K562 (cell line): ENCODE data around the gene GART. TPM values are rescaled to one million over a fixed set of nuclear protein-coding genes. Genes with fewer than 3 reads are reported as not detected.

Experiments
- CEBPB ChIP-seq: fragments of 450-650 bp; IDR thresholded peaks from 2 replicates; pipeline ENCODE4 v1.6.1; 2016; ENCODE audit warnings: missing genetic modification characterization, missing compliant biosample characterization
- CHD7 ChIP-seq: fragments of 200-600 bp; sonication (generic); IDR thresholded peaks from one replicate; pipeline ENCODE4 v1.6.1; 2012; ENCODE audit warnings: mild to moderate bottlenecking, low read depth, low read length, inconsistent platforms
- ZBED1 ChIP-seq: IDR thresholded peaks from 2 replicates; pipeline ENCODE4 v1.6.1; 2014
- polyA plus RNA-seq, 8 experiments: library from polyadenylated mRNA; depleted of rRNA in 4 of 8; stranded (reverse) in 5 of 8; unstranded in 3 of 8; fragments of >200 nt; fragmentation: Nextera tagmentation in 2 of 8; fragmentation: Illumina TruSeq in 1 of 8; extraction: Ambion mirVana in 2 of 8; extraction: Trizol in 1 of 8; gene quantifications; 2 replicates each; pipeline versions ENCODE4 v1.2.1 to v1.2.3, GENCODE V29; 2011 to 2014; ENCODE audit warnings: inconsistent platforms in 1 of 8, missing spikeins in 1 of 8
- total RNA-seq, 7 experiments: library from RNA; depleted of rRNA in 6 of 7; stranded (reverse); fragments of >200 nt in 6 of 7; fragmentation: Illumina TruSeq in 2 of 7; extraction: Trizol in 2 of 7; gene quantifications; 2 replicates each; pipeline versions ENCODE4 v1.2.1 to v1.2.3, GENCODE V29; 2011 to 2021; ENCODE audit warnings: low replicate concordance in 1 of 7
- TF ChIP-seq, protein P1 (sequence below): fragments of 250-450 bp; sonication (Bioruptor Pico); IDR thresholded peaks from 2 replicates; pipeline ENCODE4 v1.4.0; 2020

GART gene
- total and polyA plus RNA-seq, 9 of the 15 experiments (the other 6 are each of a cell fraction or from before 2014, with no cell fraction given): 141 to 429 (median 349) TPM

- TF ChIP-seq CHD7: no peak
- no peak for TF ChIP-seq ZBED1
- TF ChIP-seq, protein P1, sequence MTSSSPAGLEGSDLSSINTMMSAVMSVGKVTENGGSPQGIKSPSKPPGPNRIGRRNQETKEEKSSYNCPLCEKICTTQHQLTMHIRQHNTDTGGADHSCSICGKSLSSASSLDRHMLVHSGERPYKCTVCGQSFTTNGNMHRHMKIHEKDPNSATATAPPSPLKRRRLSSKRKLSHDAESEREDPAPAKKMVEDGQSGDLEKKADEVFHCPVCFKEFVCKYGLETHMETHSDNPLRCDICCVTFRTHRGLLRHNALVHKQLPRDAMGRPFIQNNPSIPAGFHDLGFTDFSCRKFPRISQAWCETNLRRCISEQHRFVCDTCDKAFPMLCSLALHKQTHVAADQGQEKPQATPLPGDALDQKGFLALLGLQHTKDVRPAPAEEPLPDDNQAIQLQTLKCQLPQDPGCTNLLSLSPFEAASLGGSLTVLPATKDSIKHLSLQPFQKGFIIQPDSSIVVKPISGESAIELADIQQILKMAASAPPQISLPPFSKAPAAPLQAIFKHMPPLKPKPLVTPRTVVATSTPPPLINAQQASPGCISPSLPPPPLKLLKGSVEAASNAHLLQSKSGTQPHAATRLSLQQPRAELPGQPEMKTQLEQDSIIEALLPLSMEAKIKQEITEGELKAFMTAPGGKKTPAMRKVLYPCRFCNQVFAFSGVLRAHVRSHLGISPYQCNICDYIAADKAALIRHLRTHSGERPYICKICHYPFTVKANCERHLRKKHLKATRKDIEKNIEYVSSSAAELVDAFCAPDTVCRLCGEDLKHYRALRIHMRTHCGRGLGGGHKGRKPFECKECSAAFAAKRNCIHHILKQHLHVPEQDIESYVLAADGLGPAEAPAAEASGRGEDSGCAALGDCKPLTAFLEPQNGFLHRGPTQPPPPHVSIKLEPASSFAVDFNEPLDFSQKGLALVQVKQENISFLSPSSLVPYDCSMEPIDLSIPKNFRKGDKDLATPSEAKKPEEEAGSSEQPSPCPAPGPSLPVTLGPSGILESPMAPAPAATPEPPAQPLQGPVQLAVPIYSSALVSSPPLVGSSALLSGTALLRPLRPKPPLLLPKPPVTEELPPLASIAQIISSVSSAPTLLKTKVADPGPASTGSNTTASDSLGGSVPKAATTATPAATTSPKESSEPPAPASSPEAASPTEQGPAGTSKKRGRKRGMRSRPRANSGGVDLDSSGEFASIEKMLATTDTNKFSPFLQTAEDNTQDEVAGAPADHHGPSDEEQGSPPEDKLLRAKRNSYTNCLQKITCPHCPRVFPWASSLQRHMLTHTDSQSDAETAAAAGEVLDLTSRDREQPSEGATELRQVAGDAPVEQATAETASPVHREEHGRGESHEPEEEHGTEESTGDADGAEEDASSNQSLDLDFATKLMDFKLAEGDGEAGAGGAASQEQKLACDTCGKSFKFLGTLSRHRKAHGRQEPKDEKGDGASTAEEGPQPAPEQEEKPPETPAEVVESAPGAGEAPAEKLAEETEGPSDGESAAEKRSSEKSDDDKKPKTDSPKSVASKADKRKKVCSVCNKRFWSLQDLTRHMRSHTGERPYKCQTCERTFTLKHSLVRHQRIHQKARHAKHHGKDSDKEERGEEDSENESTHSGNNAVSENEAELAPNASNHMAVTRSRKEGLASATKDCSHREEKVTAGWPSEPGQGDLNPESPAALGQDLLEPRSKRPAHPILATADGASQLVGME: no peak
- peak; percentile 67 for TF ChIP-seq CEBPB (tag)
Observed at GRCh38 chr21:33531007-33531406, 10.9 kb downstream of the GART start (continued).
